GM18505 (cell line): ENCODE results near the gene ZNF195.
"Not testable (repeated sequence)": the region's sequence is repeated elsewhere in the genome, so short reads cannot be mapped to it uniquely, and the experiment has no call there.

Source experiments
- ATAC-seq: cut with Tn5 transposase; IDR thresholded peaks from one replicate; pipeline ENCODE4 v1.9.1; 2021; ENCODE audit not compliant: unreplicated experiment
- POLR2A ChIP-seq: IDR thresholded peaks from 4 replicates; pipeline ENCODE4 v1.6.1; 2011; ENCODE audit warnings: borderline replicate concordance; ENCODE audit not compliant: insufficient read depth, insufficient read length; ENCODE audit errors: extremely low read depth

The ZNF195 gene

GRCh38 chr11:3404076-3404925 is 25.4 kb upstream of the ZNF195 start:
- ATAC-seq, result not testable (repeated sequence)

GRCh38 chr11:3402861-3403250 is 23.9 kb upstream of the ZNF195 start:
- not testable (repeated sequence) for ATAC-seq

- not testable (repeated sequence) for ATAC-seq
These were observed 23.4 kb upstream of the ZNF195 start for GRCh38 chr11:3402181-3402860.

GRCh38 chr11:3401052-3401451 is 22.1 kb upstream of the ZNF195 start:
- ATAC-seq, result not testable (repeated sequence)

- not testable (repeated sequence) for ATAC-seq
These were observed 19.6 kb upstream of the ZNF195 start for GRCh38 chr11:3398509-3398908.

GRCh38 chr11:3398106-3398505 is 19.2 kb upstream of the ZNF195 start:
- not testable (repeated sequence) for ATAC-seq

- ATAC-seq, result not testable (repeated sequence)
These were observed 18.3 kb upstream of the ZNF195 start for GRCh38 chr11:3397210-3397609.

GRCh38 chr11:3395468-3395867 is 16.5 kb upstream of the ZNF195 start:
- not testable (repeated sequence) for ATAC-seq

- not testable (repeated sequence) for ATAC-seq
These were observed 16.0 kb upstream of the ZNF195 start for GRCh38 chr11:3394956-3395355.

- ATAC-seq, result not testable (repeated sequence)
These were observed 14.5 kb upstream of the ZNF195 start for GRCh38 chr11:3393450-3393849.

GRCh38 chr11:3382613-3383285 is 3.8 kb upstream of the ZNF195 start:
- no peak for ATAC-seq
- TF ChIP-seq POLR2A, result no peak

GRCh38 chr11:3381794-3382193 is 2.8 kb upstream of the ZNF195 start:
- no peak for ATAC-seq

GRCh38 chr11:3380706-3381545 is 2.0 kb upstream of the ZNF195 start:
- no peak for TF ChIP-seq POLR2A

More at GRCh38 chr11:3381794-3382193, 2.8 kb upstream of the ZNF195 start:
- TF ChIP-seq POLR2A, result no peak

GRCh38 chr11:3375552-3375951 is 3.4 kb downstream of the ZNF195 start:
- TF ChIP-seq POLR2A, result no peak
- no peak for ATAC-seq

More at GRCh38 chr11:3380706-3381545, 2.0 kb upstream of the ZNF195 start:
- no peak for ATAC-seq
